Measurements from ENCODE around the gene PTPRE.
"Not testable (repeated sequence)": the region's sequence is repeated elsewhere in the genome, so short reads cannot be mapped to it uniquely, and the experiment has no call there.

PTPRE gene

DNA sequence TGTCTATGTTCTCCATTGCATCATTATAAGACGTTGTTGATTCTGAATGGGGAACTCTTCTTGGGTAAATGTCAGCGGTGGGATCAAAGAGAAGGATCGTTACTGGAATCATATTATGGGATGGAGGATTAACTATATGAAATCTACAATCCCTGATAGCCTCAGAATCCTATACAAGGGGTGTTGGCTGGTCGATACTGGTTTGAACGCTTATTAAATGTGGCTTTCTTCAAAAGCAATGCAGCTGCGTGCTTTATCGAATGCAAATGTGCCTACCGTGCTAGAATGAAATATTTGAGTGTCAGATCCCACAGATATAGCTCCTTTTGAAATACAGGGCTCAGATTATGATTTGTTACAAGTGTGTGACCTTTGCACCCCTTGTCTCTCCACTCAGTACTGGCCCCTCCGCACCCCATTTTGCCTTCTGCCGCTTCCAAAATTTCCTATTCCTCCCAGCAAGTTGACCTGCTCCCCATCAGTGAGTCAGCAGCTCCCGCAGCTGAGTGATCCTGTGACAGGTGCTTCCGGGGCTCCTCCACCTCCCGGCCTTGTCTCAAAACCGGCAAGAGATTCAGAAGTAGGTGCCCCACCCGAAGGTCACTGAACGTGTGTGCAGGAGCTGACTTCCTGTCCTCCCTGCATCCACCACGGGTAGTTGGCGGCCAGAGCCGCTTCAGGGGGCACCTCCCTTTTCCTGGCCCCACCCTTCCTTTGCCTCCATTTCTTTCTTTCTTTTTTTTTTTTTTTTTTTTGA is 76.6 kb downstream of the PTPRE start:
- DNase-seq (ENCODE audit: low spot score) = no peak

DNA sequence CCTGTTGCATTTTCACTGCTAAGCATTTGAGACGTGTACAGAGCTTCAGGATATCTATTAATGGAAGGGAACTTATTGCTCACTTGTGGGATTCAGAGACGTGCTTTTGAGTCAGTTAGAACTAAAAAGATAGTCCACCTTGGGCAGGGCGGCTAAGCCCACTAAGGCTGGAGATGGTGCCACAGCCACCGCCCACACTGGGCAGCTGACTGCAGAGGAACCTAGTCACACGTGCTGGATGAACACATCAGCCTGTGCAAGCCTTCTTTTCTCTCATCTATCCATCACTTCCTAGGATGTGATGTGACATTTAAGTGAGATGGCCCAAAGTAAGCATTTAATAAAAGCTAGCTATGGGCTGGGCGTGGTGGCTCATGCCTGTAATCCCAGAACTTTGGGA is 78.0 kb downstream of the PTPRE start:
- DNase-seq (ENCODE audit: low spot score) = no peak

DNA sequence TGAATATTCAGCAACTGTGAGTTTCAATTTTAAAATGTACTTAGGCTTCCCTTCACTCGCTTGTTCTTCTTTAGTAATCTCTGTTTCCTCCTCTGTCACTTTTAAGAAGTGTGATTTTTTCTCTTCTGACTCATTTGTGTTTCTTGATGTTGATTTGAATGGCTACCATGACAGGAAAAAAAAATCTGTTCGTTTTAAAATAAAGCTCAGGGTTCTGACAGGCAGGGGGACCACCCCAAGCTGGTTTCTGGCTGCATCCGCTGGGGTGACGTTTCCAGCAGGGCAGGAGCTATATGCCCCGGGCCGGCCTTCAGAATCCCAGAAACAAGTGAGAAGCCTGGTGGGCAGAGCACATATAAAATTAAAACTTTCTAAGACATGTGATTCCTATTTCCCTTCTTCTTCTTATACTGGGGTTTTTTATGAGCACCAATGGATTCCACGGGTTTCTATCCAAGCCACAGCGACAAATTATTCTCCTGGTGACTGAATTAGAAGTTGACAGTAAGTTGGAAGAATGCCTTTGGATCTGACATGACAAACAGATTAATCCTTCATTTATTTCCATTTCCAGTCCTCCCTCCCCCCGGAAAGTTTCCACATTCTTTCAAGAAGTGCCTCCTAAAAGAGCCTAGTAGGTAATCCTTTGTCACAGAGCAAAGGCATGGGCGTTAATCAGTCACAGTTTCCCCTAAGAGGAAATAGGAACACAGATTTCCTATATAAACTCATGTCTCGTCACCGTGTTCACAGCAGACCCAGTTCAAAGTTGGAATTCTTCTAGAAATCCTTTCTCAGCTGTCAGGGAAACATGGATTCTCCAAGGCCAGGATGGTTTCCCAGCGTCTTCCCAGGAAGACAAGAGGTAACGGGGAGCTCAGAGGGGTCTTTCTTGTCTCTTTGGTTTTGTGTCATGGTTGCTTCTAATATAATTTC is 79.9 kb downstream of the PTPRE start:
- no peak for DNase-seq (ENCODE audit: low spot score)

- no peak for DNase-seq (ENCODE audit: low spot score)
Measured at GRCh38 chr10:127987467-127988380, 80.8 kb downstream of the PTPRE start.

DNA sequence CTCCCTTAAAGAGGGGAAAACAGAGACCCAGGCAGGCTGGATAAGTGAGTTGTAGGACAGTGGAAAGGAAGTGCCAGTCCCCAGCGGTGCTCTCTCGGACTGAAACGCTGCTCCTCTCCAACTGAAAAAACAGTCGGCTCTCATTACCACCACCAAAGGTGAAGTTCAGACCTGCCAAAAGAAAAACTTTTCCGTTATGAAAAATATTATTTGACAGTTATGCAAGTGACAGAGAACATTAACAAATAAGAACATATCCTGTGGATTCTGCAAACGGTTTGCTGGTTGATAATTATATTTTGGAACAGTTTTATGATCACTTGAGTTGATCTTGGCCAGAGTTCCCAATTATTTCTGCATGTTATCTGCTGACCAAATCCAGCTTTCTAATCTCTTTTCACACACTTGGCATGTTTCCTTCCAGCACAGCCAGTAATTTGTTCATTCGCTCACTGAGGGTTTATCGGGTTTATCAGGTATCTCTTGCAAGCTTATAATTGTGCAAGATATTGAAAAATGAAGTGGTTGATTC is 82.6 kb downstream of the PTPRE start:
- DNase-seq (ENCODE audit: low spot score) = no peak

GRCh38 chr10:127990132-127990788 is 83.4 kb downstream of the PTPRE start:
- DNase-seq (ENCODE audit: low spot score) = not testable (repeated sequence)

- DNase-seq (ENCODE audit: low spot score) = no peak
Measured at GRCh38 chr10:127990846-127991542, 84.1 kb downstream of the PTPRE start.

DNA sequence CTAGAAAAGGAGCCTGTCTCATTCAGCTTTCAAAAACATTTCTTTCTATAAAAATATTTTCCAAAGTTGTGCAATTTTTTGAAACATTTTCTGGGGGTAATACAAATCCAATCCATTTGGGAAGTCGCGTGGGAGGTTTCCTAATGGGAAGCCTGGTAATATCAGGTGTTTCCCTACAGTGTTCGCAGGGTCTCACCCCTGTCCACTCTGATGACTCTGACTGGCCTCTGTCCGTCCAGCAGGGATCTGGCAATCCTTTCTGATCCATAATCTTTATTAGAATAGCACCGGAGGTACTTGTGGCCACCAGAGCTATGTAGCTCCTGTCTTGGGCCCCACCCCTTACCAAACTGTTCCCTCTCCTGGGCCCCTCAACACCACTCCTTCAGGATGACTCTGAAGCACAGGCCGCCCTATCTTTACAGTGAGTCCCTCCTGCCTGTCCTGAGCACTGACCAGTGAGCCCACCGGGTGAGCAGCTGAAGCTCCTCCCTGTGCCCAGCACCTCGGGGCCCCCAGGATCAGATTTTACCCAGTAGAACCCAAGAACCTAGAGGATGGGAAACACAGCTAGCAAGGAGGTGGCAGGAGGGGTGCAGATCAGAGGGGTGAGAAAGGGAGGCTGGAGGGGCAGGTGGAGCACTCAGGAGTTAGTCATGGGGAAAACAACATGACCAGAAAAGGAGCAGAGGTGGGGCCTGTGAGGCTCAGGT is 84.8 kb downstream of the PTPRE start:
- no peak for DNase-seq (ENCODE audit: low spot score)

DNA sequence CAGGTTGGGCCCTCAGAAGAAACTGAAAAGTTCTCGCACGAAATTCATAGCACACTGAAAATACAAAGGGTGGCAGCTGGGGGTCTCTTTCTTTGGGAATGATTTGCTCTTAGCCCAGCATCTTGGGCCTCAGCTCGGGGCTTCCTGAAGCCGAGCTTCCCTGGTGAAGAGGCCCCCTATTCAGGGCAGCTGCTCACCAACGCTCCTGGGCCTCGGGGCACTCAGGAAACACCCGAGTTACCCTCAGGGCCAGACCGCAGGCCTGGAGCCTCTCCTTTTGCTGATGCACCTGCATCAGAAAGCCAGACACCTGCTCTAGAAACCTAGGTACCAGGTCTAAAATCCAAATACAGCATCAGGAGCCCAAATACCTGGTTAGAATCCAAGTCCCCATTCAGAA is 85.5 kb downstream of the PTPRE start:
- no peak for DNase-seq (ENCODE audit: low spot score)

DNA sequence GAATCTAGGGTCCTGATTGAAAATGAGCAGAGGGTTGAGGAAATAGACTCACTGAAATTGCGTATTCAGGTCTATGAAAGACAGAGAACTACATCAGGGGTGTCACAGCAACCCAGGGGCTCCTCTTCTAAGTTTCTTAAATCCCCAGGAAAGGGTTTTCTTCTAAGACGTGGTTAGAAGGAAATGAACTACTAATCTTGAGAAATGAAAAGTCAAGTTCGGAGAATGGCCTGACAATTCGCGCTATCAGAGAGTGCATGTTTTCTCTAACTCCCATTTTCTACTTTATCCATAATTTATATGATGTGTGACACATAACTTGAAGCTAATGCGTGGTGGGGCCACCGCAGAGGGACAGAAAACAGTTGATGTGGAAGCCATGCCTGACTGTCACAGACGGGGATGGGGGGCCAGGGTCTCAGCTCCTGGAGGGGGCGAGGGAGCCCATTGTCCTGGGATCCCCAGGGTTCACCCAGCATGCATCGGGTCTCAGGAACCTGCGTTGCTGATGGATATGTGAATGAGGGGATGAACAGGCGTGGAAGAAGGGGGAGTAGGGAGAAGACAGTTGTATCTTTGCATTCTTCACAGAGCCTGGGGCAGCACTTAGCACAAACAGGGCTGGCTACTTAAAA is 86.3 kb downstream of the PTPRE start:
- DNase-seq (ENCODE audit: low spot score) = no peak

DNA sequence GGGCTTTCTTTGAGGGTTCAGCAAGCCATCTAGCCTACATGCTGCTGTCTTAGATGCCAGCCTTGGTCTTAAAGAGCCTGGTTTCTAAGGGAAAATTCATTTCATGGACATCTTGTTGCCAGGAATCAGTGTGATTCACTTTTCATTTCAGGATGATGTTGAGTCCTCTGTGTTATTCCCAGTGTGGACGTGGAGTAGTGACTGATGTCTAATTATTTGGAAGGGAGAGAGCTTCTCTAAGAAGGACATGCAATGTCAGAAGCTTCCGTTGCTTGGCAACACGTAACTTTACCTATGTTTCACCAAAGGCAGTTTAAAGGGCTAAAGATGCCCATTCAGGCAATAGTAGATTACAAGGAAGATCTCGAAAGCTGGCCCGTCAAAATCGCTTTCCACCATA is 89.0 kb downstream of the PTPRE start:
- no peak for DNase-seq (ENCODE audit: low spot score)

DNA sequence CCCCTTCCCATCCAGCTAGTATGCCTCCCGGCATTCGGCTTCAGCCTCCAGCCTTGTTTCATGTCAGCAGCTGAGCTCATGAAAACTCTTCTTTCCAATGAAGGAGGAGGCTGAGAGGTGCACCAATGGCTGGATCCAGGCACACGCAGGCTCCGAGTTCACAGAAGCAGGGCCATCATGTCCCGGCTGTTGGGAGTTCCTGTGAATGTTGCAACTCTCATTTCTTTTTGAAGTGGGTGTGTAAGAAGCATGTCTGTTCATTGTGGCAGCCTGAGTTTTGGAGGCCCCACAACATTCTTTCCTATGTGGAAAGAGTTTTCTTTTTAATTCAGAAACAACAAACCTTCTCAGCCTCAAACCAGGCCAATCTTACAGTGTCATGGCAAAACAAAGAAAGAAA is 89.7 kb downstream of the PTPRE start:
- no peak for DNase-seq (ENCODE audit: low spot score)

- no peak for DNase-seq (ENCODE audit: low spot score)
Measured at GRCh38 chr10:127997271-127997670, 90.4 kb downstream of the PTPRE start.

GRCh38 chr10:127997937-127998336 is 91.0 kb downstream of the PTPRE start:
- peak; percentile 56 for DNase-seq (ENCODE audit: low spot score)

DNA sequence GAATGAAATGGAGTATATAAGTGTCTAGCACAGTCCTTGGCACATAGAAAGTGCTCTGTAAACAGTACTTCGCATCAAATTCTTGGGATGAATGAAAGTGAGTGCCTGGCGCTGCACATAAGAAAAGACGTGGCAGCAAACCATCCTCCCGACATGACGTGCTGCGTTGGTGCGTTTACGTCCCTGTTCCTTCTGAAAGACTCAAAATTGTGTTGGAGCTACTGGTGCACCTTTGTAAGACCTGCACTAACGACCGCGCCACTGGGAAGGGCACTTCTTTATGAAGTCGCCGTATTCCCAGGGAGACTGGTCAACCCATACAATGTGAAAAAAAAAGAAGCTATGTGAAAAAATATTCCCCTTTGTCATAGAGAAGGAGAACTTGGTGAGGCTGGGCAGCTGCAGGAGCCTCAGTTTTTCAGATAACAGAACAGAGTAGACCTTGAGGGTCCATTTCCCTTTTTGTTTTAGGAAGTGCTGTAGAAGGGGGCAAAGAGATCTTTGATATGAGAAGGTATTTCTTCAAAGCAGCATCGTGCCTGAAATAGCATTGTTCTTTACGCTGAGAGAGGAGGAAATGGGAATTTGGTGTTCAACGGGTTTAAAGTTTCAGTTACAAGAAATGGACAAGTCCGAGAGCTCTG is 91.7 kb downstream of the PTPRE start:
- DNase-seq (ENCODE audit: low spot score) = no peak

GRCh38 chr10:127999297-128000129 is 92.6 kb downstream of the PTPRE start:
- DNase-seq (ENCODE audit: low spot score) = peak; percentile 72

- DNase-seq (ENCODE audit: low spot score) = no peak
Measured at GRCh38 chr10:128000471-128001362, 93.8 kb downstream of the PTPRE start.
